Measurements from ENCODE around the gene SCUBE1.

SCUBE1 gene

DNA sequence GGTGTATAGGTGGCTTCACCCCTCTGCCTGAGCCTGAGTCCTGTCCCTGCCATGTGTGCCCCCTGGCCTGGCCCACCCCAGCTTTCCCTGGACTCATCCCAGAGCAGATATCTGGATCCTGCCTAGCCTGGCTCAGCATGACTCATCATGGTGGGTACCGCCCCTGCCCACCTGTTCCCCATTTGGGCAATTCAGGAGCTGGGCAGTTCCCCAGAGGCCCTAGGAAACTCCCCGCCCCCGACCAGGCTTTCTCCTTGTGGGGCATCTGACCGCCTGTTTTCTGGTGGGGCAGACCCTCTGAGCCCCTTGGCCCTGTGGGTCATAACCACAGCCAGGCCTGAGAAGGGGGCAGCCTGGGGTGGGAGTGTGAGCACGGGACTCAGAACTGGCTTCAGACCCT is 187.4 kb downstream of the SCUBE1 start:
- no peak for DNase-seq (ENCODE audit: low spot score)

DNA sequence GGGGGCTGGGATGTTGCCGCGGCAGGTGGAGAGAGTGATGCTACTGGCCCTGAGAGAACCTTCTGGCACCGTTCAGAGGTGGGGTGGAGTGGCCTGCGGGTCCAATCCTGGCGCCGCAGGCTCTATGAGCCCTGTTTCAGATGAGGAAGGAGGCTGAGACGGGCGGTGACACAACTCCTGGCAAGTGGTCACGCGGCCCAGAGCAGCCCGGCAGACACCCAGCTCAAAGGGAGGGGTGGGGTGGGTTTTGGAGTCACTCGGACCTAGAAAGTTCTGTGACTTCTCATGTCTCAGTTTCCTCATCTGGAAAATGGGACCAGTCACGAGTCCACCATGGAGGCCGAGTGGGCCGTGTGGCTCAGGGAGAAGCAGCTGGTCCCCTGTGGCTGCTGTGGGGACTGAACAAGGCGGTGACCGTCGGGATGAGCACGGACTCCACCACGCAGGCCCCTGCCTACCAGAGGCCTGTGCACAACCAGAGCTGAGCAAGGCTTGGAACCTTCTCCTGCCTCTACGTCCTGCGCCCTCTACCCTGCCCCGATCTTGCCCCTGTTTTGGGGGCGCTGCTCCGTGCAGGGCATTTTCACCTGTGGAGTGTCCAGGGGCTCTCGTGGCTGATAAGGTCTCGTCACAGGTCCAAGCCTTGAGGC is 188.2 kb downstream of the SCUBE1 start:
- no peak for DNase-seq (ENCODE audit: low spot score)

DNA sequence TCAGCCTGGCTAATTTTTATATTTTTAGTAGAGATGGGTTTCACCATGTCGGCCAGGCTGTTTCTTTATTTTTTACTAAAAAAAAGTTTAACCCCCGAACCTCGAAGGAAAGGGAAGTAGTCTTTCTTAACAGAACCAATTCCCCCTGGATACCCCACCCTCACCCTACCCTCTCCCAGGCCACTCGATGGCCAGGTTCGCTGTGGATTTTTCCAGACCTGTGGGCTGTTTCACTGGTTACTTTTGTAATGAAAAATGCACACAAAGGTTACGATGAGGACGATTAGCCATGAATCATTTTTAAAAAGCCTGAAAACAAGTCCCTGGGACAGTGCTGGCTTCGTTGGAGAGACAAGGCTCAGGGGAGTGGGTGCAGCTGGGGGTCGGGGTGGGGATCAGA is 189.3 kb downstream of the SCUBE1 start:
- no peak for DNase-seq (ENCODE audit: low spot score)

DNA sequence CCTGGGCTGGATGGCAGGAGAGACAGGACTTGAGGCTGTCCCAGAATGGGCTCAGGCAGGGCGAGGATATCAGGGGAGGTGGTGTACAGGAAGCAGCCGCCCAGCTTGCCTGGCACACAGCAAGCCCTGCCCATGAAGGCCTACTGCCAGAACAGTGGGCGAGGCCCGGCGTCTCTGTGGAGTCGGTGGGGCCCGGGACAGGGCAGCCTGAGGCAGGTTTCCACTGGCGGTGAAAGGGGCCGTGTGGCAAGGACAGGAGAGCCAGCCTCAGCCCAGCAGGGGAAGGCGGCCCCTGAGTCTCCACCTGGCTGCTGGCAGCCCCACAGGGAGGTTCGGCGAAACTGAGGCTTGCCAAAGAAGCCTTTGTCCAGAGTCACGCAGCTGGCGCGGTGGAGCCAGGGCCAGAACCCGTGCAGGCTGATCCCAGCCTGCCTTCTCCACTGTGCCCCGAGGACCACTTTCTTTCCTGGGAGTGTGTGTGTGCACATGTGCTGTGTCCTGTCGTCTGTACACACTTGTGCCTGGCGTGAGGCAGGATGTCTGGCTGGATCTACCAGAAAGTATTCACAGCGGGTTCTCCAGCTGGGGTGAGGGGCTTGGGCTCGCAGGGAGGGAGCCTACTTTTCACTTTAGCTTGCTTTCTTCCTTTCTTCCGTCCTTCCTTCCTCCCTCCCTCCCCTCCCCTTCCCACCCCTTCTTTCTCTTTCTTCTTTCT is 190.7 kb downstream of the SCUBE1 start:
- peak; percentile 69 for DNase-seq (ENCODE audit: low spot score)

DNA sequence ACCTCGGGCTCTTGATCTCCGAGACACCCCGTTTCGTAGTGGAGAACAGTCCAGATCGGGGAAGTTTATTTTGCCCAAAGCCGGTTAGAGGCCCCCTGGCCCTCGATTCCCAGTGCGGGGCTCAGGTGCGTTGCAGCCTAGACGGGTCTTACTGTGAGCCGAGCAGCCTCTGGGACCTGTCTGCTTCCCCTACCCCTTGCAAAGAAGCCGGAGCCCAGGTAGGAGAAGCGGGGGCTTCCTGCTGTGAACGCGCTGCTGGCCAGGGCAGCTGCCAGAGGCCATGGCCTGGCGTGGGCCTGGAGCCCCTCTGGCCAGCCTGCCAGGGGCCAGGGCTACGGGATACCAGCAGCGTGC is 191.2 kb downstream of the SCUBE1 start:
- DNase-seq (ENCODE audit: low spot score): no peak

DNA sequence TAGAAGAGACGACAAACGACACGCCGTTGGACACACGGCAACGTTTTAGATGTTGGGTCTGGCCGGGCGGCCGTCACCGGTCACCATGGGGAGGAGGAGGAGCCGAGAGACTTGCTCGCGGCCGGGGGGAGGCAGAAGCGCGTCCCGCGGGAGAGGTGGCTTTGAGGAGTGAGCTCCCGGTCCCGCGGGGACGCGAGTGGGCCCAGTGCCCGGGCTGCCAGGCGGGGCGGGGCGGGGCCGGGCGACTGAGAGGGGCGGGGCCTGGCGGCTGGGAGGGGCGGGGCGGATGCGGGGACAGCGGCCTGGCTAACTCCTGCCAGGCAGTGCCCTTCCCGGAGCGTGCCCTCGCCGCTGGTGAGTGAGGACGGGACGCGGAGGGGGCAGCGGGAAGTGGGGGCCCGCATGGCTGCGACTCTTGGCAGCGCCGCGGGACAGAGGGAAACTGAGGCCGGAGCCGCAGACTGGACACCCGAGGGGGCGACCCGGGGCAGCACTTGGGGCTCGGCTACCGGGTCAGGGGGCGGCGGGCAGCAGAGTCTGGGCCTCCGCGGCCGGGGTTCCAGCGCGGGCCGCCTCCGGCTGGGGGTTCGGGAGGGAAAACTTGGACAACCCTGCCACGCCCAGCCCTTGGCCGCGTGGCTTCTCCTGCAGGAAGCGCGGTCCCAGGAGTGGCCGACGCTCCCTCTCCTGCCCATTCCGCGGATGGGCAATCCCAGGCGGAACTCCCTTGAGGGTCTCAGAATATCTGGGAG is 191.7 kb downstream of the SCUBE1 start, which contains the start of gene TSPO:
Gene TSPO, plus strand, starts transcription at position 309 of the 752 bp plus-strand sequence. CDS start 7,680 bp downstream, outside the sequence.
- peak; percentile 76 for DNase-seq (ENCODE audit: low spot score)

DNA sequence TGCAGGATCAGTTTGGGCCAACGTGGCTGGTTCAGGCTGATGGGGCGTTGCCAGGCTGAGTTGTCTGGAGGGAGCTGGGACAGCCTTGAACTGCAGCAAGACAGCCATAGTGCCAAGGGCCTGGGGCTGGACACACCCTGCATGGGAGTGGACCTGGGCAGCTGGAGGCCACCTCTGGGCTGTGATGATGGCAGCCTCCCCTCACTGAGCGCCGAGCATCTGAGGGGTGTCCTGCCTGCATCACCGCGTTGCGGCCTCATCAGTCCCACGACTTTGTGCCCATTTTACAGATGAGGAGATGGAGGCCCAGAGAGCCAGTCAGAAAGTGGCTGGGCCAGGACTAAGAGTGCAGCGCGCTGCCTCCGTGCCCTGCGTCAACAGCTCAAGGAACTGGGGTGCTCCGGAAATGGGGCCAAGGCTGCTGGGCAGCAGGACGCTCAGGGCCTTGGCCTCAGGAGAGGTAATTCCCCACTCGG is 192.4 kb downstream of the SCUBE1 start:
- DNase-seq (ENCODE audit: low spot score): no peak

DNA sequence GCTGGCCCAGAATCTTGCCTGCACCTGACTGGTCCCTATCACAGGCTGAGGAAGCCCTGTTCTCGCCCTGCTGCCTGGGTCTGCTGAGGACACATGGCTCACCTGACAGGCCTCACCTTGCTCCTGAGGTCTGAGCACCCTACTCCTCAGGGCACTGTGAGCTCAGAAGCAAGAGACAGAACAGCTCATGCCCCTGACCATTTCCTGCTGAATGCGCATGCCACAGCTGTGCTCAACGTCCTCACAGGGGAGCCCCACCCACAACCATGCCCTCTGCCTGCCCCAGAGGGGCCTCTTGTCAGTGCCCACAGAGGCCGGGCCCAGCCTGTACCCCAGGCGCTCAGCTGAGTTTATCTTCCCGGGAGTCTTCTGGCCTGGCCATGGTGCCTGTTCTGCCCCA is 194.6 kb downstream of the SCUBE1 start:
- no peak for DNase-seq (ENCODE audit: low spot score)

DNA sequence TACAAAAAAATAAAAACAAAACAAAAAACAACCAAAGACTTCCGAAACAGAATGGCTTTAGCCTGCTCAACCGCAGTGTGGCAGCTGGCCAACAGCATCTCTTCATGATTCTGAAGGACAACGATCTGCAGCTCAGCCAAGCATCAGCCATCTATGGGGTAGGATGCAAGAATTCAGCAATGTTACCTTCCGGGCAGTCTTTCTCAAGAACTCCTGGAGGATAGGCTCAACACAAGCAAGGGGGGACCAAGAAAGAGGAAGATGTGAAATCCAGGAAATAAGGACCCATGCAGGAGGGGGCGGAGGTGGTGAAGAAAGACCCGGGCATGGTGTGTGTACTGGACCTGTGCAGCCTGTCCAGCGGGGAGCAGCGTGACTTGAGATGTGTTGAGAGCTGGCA is 195.4 kb downstream of the SCUBE1 start:
- DNase-seq (ENCODE audit: low spot score): no peak

All from COLO829 (cell line).